OCI-LY1 (cell line): ENCODE measurements around the gene SDK1.

Source experiments
- H2AFZ ChIP-seq: fragments of 200-600 bp; sonication (generic), shearing (Covaris generic); 2 replicates; pipeline ENCODE4 v1.6.0; 2014; ENCODE audit warnings: antibody characterized with exemption, mild to moderate bottlenecking, low read length
- H3F3A ChIP-seq: fragments of 200-600 bp; sonication (generic), shearing (Covaris generic); 2 replicates; pipeline ENCODE4 v1.6.0; 2014; ENCODE audit warnings: mild to moderate bottlenecking, antibody characterized with exemption, low read length, moderate library complexity; ENCODE audit not compliant: insufficient read depth
- H3K27ac ChIP-seq: fragments of 200-600 bp; sonication (generic); 2 replicates; pipeline ENCODE4 v1.5.1; 2014; ENCODE audit warnings: low read length, mixed run types, mild to moderate bottlenecking, low read depth; ENCODE audit not compliant: poor library complexity, severe bottlenecking
- H3K27me3 ChIP-seq: fragments of 200-600 bp; sonication (generic); 2 replicates; pipeline ENCODE4 v1.6.0; 2014; ENCODE audit warnings: antibody characterized with exemption, mild to moderate bottlenecking, low read length, moderate library complexity; ENCODE audit not compliant: insufficient read depth
- H3K36me3 ChIP-seq: fragments of 200-600 bp; sonication (generic); 2 replicates; pipeline ENCODE4 v1.6.1; 2014; ENCODE audit warnings: mild to moderate bottlenecking, antibody characterized with exemption, low read length, moderate library complexity, mixed read lengths; ENCODE audit not compliant: insufficient read depth
- H3K4me1 ChIP-seq: fragments of 200-600 bp; sonication (generic); 2 replicates; pipeline ENCODE4 v1.5.1; 2014; ENCODE audit warnings: mild to moderate bottlenecking, low read length, moderate library complexity; ENCODE audit not compliant: insufficient read depth, severe bottlenecking
- H3K4me2 ChIP-seq: fragments of 200-600 bp; sonication (generic), shearing (Covaris generic); 2 replicates; pipeline ENCODE4 v1.6.1; 2014; ENCODE audit warnings: low read length
- H3K4me3 ChIP-seq: fragments of 200-600 bp; sonication (generic); 2 replicates; pipeline ENCODE4 v1.5.1; 2014; ENCODE audit warnings: low read length, low read depth, mild to moderate bottlenecking, mixed read lengths; ENCODE audit not compliant: poor library complexity, severe bottlenecking
- H3K79me2 ChIP-seq: fragments of 200-600 bp; shearing (Covaris generic); 2 replicates; pipeline ENCODE4 v1.6.1; 2016; ENCODE audit warnings: mixed run types, low read length, mixed read lengths; ENCODE audit not compliant: insufficient read depth
- H3K9ac ChIP-seq: fragments of 200-600 bp; sonication (generic), shearing (Covaris generic); 2 replicates; pipeline ENCODE4 v1.6.1; 2014; ENCODE audit warnings: mild to moderate bottlenecking, low read length, mixed read lengths
- H3K9me2 ChIP-seq: fragments of 200-600 bp; sonication (generic), shearing (Covaris generic); 2 replicates; pipeline ENCODE4 v1.6.1; 2014; ENCODE audit warnings: low read depth, mild to moderate bottlenecking, low read length, mixed read lengths
- H3K9me3 ChIP-seq: fragments of 200-600 bp; shearing (Covaris generic); 2 replicates; pipeline ENCODE4 v1.6.1; 2014; ENCODE audit warnings: low read length, mixed read lengths
- H4K20me1 ChIP-seq: fragments of 200-600 bp; sonication (generic), shearing (Covaris generic); 2 replicates; pipeline ENCODE4 v1.6.0; 2016; ENCODE audit warnings: mild to moderate bottlenecking, low read length; ENCODE audit not compliant: insufficient read depth
- EZH2 ChIP-seq: fragments of 200-600 bp; sonication (generic), shearing (Covaris generic); IDR thresholded peaks from 2 replicates; pipeline ENCODE4 v1.8.0; 2017; ENCODE audit warnings: borderline replicate concordance, mixed run types, mild to moderate bottlenecking, antibody characterized with exemption, low read length, moderate library complexity, mixed read lengths
- TF ChIP-seq, protein P1 (sequence below): fragments of 200-600 bp; sonication (generic), shearing (Covaris generic); IDR thresholded peaks from 2 replicates; pipeline ENCODE4 v1.5.1; 2017; ENCODE audit warnings: mild to moderate bottlenecking, antibody characterized with exemption, low read length, moderate library complexity, mixed read lengths

Gene SDK1

DNA sequence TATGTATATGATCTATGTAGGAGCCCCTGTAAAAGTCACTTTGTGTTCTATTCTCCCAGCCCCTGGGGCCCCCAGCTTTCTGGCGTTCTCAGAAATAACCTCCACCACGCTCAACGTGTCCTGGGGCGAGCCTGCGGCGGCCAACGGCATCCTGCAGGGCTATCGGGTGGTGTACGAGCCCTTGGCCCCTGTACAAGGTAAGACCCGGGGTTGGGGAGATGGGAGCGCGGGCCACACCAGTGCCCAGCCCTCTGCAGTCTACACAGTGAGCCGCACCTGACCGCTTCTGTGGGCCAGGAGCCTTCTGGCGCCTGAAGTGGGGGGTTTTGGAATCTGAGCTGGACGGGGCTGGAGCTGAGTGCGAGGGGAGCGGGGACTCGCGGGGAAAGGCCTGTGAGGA lies 908.9 kb downstream of the SDK1 start:
- Histone ChIP-seq H2AFZ (no peak overlapping the region), H3K4me3 (no peak overlapping the region), H3K4me1 (no peaks in the 10 kb centered on the region), H3K27me3 (no peaks in the 10 kb centered on the region), H3F3A (no peaks in the 10 kb centered on the region), H3K9me2 (no peaks in the 10 kb centered on the region), H3K79me2 (no peaks in the 10 kb centered on the region), H4K20me1 (no peaks in the 10 kb centered on the region), H3K9me3 (no peaks in the 10 kb centered on the region), H3K27ac (no peak overlapping the region), H3K4me2 (no peak overlapping the region), H3K36me3 (no peaks in the 10 kb centered on the region), H3K9ac (no peak overlapping the region)
- TF ChIP-seq EZH2 = no peak
- TF ChIP-seq, protein P1, sequence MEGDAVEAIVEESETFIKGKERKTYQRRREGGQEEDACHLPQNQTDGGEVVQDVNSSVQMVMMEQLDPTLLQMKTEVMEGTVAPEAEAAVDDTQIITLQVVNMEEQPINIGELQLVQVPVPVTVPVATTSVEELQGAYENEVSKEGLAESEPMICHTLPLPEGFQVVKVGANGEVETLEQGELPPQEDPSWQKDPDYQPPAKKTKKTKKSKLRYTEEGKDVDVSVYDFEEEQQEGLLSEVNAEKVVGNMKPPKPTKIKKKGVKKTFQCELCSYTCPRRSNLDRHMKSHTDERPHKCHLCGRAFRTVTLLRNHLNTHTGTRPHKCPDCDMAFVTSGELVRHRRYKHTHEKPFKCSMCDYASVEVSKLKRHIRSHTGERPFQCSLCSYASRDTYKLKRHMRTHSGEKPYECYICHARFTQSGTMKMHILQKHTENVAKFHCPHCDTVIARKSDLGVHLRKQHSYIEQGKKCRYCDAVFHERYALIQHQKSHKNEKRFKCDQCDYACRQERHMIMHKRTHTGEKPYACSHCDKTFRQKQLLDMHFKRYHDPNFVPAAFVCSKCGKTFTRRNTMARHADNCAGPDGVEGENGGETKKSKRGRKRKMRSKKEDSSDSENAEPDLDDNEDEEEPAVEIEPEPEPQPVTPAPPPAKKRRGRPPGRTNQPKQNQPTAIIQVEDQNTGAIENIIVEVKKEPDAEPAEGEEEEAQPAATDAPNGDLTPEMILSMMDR = no peak

DNA sequence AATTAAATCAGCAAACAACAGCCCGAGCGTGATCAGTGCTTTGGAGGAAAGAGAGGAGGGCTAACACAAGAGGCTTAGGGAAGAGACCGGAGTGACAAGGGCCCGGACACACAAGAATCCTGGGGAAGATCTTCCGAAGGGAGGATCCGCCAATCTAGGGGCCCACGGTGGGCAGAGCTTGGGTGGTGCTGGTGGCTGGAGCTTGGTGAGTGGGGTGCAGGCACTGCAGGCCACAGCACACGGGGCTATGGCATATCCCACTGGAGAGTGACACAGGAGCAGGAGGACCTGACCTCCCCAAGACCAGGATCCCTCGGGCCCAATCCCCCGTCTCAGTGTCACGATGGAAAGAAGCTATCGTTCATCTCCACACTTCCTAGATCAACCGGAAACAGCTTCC lies 909.8 kb downstream of the SDK1 start:
- Histone ChIP-seq H3K9me3 (no peaks in the 10 kb centered on the region), H3K4me3 (no peak overlapping the region), H3K27ac (no peak overlapping the region), H2AFZ (no peak overlapping the region), H3K36me3 (no peaks in the 10 kb centered on the region), H4K20me1 (no peaks in the 10 kb centered on the region), H3K27me3 (no peaks in the 10 kb centered on the region), H3K9ac (no peak overlapping the region), H3K4me1 (no peaks in the 10 kb centered on the region), H3K4me2 (no peak overlapping the region), H3F3A (no peaks in the 10 kb centered on the region), H3K9me2 (no peaks in the 10 kb centered on the region), H3K79me2 (no peaks in the 10 kb centered on the region)
- TF ChIP-seq, protein P1 = no peak
- no peak for TF ChIP-seq EZH2

DNA sequence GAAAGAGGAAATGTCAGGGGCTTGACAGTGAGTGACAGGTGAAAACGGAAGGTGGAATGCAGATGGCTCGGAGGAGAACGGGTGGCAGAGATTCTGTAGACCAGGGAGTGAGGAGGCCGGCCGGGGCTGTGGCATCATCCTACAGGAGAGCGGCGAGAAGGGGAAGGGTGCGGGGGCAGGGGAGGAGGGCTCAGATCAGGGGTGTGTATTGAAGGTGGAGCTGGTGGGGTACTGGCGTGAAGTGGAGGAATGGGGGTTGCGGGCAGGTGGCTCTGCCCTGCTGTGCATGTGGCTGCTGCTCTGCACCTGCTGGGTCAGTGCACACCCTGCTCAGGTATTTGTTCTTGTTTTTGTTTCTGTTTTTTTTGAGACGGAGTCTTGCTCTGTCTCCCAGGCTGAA lies 910.2 kb downstream of the SDK1 start:
- no peak for TF ChIP-seq EZH2
- TF ChIP-seq, protein P1 = no peak
- H4K20me1 ChIP-seq = no peaks in the 10 kb centered on the region
- H3K9me2 ChIP-seq = no peaks in the 10 kb centered on the region
- no peak overlapping the region for H3K4me2 ChIP-seq
- no peaks in the 10 kb centered on the region for H3K36me3 ChIP-seq
- no peaks in the 10 kb centered on the region for H3K9me3 ChIP-seq
- no peak overlapping the region for H2AFZ ChIP-seq
- no peak overlapping the region for H3K4me3 ChIP-seq
- no peaks in the 10 kb centered on the region for H3K79me2 ChIP-seq
- no peaks in the 10 kb centered on the region for H3F3A ChIP-seq
- H3K27me3 ChIP-seq = no peaks in the 10 kb centered on the region
- no peak overlapping the region for H3K27ac ChIP-seq
- no peaks in the 10 kb centered on the region for H3K4me1 ChIP-seq
- no peak overlapping the region for H3K9ac ChIP-seq
